Measurements from ENCODE around the gene LGALS1.

The LGALS1 gene

DNA sequence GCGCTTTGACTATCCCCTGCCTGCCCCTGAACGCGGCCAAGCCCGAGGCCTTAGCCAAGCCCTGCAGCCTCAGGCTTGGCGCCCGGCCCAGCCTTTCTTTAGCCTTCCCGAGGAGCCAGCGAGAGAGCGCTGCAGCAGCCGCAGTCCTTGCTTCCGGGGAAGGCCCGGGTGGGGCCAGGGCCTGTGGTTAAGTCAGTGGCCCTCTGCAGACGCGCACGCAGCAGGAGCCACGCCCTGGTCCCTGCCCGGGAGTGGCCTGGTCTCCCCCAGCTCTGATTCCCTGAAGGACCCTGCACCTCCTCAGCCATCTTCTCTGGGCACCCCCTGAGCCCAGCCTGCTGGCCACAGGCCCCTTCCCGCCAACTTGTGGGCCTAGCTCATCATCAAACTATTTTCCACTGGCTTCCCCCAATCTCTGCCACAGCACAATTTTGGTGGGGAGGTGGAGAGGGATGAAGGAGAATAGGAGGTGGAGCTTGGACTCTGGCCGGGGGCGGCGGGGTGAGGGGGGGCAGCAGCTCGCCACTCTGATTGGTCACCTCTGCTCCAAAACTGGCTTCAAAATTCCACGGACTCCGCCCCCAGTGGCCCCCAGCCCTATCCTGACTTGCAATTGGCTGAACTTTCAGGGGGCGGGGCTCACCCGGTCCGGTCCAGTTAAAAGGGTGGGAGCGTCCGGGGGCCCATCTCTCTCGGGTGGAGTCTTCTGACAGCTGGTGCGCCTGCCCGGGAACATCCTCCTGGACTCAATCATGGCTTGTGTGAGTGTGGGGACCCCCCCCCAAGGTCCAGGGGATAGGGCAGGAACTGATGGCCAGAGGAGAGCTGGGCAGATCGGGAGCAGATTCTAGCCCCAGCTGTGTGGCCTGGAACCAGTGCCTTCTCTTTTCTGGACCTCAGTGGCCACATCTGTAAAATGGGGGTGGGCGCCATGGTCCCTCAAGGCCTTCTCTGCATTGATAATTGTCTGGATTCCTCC, at the start of gene LGALS1:
Gene LGALS1 (plus strand): TSS at position 686 of the 979 bp plus-strand sequence. CDS start 67 bp downstream, at position 753.
- DNase-seq (ENCODE audit: low spot score), result peak; percentile 92
- no peak for TF ChIP-seq CTCF (conservative IDR thresholded peaks at IDR 0.05; ENCODE audit: low read depth)
- H3K27ac ChIP-seq, result peak within 1 kb of the TSS; percentile 98
- POLR2A ChIA-PET (ENCODE audit: low non-redundant PET), result interaction anchor here (0.7 to 0.8 kb wide), 2 partner anchors 13 to 17 kb away, joined by 3 read pairs; partner anchors contain the start of gene PDXP
- CTCF ChIA-PET, result interaction anchor here (0.9 kb wide), 1 partner anchor 32 kb away, joined by 3 read pairs; no protein-coding TSS in a partner anchor

DNA sequence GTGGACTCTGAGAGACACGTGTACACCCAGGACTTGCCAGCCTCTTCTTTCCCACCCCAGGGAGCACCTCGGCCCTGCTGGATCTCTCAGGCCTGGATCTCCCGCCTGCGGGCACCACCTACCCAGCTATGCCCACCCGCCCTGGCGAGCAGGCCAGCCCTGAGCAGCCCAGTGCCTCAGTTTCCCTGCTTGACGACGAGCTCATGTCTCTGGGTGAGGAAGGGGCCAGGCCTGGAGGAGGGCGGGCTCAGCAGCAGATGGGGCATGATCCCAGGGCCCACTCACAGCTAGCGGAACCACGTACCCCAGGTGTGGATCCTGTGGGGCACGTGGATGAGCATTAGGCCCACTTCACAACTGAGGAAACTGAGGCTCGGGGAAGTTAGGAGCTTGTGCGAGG, 49.7 kb upstream of the LGALS1 start:
- POLR2A ChIA-PET (ENCODE audit: low non-redundant PET), result no interaction called here
- no peak for TF ChIP-seq CTCF (conservative IDR thresholded peaks at IDR 0.05; ENCODE audit: low read depth)
- peak overlapping the region; percentile 76 for H3K27ac ChIP-seq
- CTCF ChIA-PET, result interaction anchor here (0.8 to 1.1 kb wide), 2 partner anchors 18 kb away, joined by 3 read pairs; no protein-coding TSS in a partner anchor
- DNase-seq (ENCODE audit: low spot score), result no peak

DNA sequence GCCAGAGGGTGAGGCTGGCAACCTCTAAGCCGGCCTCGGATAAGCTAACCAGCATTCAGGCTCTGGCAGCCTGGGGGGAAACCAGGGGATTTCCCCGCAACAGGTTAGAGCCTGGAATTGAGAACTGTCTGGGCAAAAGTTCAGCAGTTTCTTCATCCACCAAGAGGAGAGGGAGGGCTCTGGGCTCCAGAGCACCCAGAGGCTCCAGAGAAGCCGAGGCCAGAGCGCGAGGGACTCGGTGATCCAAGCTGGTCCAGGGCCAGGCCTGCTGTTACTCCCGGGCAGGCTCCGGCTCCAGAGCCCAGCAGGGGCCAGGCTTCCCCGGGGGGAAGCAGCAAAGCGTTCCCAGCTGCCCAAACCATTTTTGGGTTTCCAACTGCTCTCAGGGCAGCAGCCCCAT, 49.3 kb upstream of the LGALS1 start:
- ChIA-PET CTCF (interaction anchor here (0.8 to 1.1 kb wide), 2 partner anchors 17 to 19 kb away, joined by 3 read pairs; no protein-coding TSS in a partner anchor), POLR2A (ENCODE audit: low non-redundant PET) (no interaction called here)
- H3K27ac ChIP-seq, result peak overlapping the region; percentile 76
- no peak for DNase-seq (ENCODE audit: low spot score)
- no peak for TF ChIP-seq CTCF (conservative IDR thresholded peaks at IDR 0.05; ENCODE audit: low read depth)

- ChIA-PET CTCF (interaction anchor here (0.8 to 1.1 kb wide), 2 partner anchors 17 to 19 kb away, joined by 3 read pairs; no protein-coding TSS in a partner anchor), POLR2A (ENCODE audit: low non-redundant PET) (no interaction called here)
- H3K27ac ChIP-seq, result peak overlapping the region; percentile 76
- no peak for DNase-seq (ENCODE audit: low spot score)
- no peak for TF ChIP-seq CTCF (conservative IDR thresholded peaks at IDR 0.05; ENCODE audit: low read depth)
These were observed 48.8 kb upstream of the LGALS1 start for GRCh38 chr22:37626556-37627075.

DNA sequence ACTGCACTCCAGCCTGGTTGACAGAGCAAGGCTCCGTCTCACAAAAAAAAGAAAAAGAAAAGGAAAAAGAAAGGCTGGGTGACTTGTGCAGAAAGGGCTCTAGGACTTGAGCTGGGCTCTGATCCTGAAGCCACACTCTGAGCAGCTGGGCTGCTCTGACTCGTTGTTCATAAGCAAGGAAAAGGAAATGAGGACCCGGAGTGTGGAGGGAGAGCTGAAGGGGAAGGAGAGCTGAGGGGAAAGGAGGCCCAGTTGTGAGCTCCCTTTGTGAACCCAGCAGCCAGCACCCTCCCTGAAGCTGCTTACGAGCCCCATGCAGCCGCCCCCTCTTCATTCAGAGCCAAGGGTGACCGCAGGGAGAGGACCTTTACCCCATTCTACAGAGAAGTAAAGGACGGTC, 48.3 kb upstream of the LGALS1 start:
- peak overlapping the region; percentile 76 for H3K27ac ChIP-seq
- DNase-seq (ENCODE audit: low spot score), result no peak
- ChIA-PET POLR2A (ENCODE audit: low non-redundant PET) (no interaction called here), CTCF (no interaction called here)
- TF ChIP-seq CTCF (conservative IDR thresholded peaks at IDR 0.05; ENCODE audit: low read depth), result no peak

DNA sequence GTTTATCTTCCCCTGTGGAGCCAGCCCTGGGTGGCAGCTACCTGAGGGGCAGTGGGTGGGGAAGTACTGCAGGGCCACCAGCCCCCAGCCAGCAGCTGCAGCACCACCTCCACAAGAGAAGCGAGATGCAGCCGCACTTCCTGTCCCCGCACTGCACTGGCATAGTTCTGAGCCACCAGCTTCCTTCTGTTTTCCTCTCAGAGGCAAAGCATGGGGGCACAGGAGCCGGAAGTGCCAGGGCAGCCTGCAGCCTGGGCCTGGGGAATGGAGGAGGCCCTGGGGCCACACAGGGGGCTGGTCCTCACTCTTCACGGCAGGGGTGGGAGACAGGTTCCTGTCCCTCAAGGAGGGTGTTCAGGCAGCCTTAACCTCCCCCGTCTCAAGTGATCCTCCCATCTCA, 47.9 kb upstream of the LGALS1 start:
- TF ChIP-seq CTCF (conservative IDR thresholded peaks at IDR 0.05; ENCODE audit: low read depth), result no peak
- CTCF ChIA-PET, result interaction anchor here (1.1 kb wide), 1 partner anchor 15 kb away, joined by 4 read pairs; no protein-coding TSS in a partner anchor
- DNase-seq (ENCODE audit: low spot score), result no peak
- POLR2A ChIA-PET (ENCODE audit: low non-redundant PET), result no interaction called here
- peak overlapping the region; percentile 76 for H3K27ac ChIP-seq
